ENCODE results near the gene ATOSA.

- no peak for TF ChIP-seq CTCF (IDR thresholded peaks at IDR 0.05)
- no peak for TF ChIP-seq POLR2A (IDR thresholded peaks at IDR 0.05)
- no peak for TF ChIP-seq EP300 (IDR thresholded peaks at IDR 0.05)
Observed at GRCh38 chr15:52680761-52681160, 1.6 kb upstream of the ATOSA start.
